Vagina (tissue), 2 donors: ENCODE data around the gene ZNF443. TPM values are rescaled to one million over a fixed set of nuclear protein-coding genes. Genes with fewer than 3 reads are reported as not detected.
"Not testable (repeated sequence)": the region's sequence is repeated elsewhere in the genome, so short reads cannot be mapped to it uniquely, and the experiment has no call there.

Source experiments
- DNase-seq, 2 donors: peaks; one replicate each; pipeline ENCODE4 v3.0.0-alpha.2; 2017; ENCODE audit errors: extremely low spot score in 2 of 2
- H3K27ac ChIP-seq: fragments of 200-600 bp; sonication (generic); one replicate; pipeline ENCODE4 v1.5.1; 2019
- H3K27me3 ChIP-seq: fragments of 200-600 bp; sonication (generic); one replicate; pipeline ENCODE4 v1.5.1; 2019
- H3K36me3 ChIP-seq, 2 donors: fragments of 200-600 bp; sonication (generic); one replicate each; pipeline ENCODE4 v1.5.1; 2017 to 2019
- H3K4me1 ChIP-seq: fragments of 200-600 bp; sonication (generic); one replicate; pipeline ENCODE4 v1.5.1; 2019
- H3K4me3 ChIP-seq, 2 donors: fragments of 200-600 bp; sonication (generic); 1 replicate in 1 of 2; 2 replicates in 1 of 2; pipeline ENCODE4 v1.5.1; 2016 to 2019
- H3K9me3 ChIP-seq: fragments of 200-600 bp; sonication (generic); one replicate; pipeline ENCODE4 v1.5.1; 2019
- CTCF ChIP-seq, 3 experiments: fragments of 450-650 bp in 2 of 3; fragments of 200-600 bp in 1 of 3; sonication (generic) in 1 of 3; IDR thresholded peaks; one replicate each; pipeline ENCODE4 v1.5.1; 2017 to 2019; ENCODE audit warnings: antibody characterized with exemption in 3 of 3, mild to moderate bottlenecking in 2 of 3, moderate library complexity in 2 of 3
- POLR2A ChIP-seq, 2 donors: fragments of 450-650 bp; IDR thresholded peaks; one replicate each; pipeline ENCODE4 v1.6.1; 2017; ENCODE audit warnings: antibody characterized with exemption in 2 of 2, mild to moderate bottlenecking in 2 of 2, moderate library complexity in 2 of 2
- POLR2AphosphoS5 ChIP-seq, 2 donors: sonication (generic); formaldehyde crosslinking; IDR thresholded peaks; one replicate each; pipeline ENCODE4 v1.9.0; 2017; ENCODE audit warnings: antibody characterized with exemption in 2 of 2, mild to moderate bottlenecking in 2 of 2, low read depth in 1 of 2; ENCODE audit not compliant: insufficient read depth in 1 of 2
- intact Hi-C: fragments of 100-400 bp; cut with DNase I; formaldehyde crosslinking; loops from one replicate; pipeline ENCODE4 v1.15.1; 2023
- total RNA-seq: library from RNA; depleted of rRNA; stranded (reverse); fragments of >200 nt; gene quantifications from one replicate; pipeline ENCODE4 v1.2.3, GENCODE V29; 2016

The ZNF443 gene
- total RNA-seq, 1 donor from 2014 or later: 5.9 TPM

GRCh38 chr19:12439686-12440540 lies 908 bp downstream of the ZNF443 start:
- peak overlapping the region; percentile 79 to 80 for H3K4me3 ChIP-seq
- intact Hi-C loops, DNase-seq, H3K36me3 ChIP-seq, H3K4me1 ChIP-seq, H3K9me3 ChIP-seq, H3K27me3 ChIP-seq: not testable (repeated sequence)
- peak overlapping the region; percentile 73 for H3K27ac ChIP-seq

- H3K4me3 ChIP-seq, H3K27me3 ChIP-seq, DNase-seq, H3K4me1 ChIP-seq, H3K9me3 ChIP-seq, H3K27ac ChIP-seq, intact Hi-C loops: not testable (repeated sequence)
- H3K36me3 ChIP-seq: peaks cover 0 to 20% of the 10 kb centered on the region in 2 donors
Measured at GRCh38 chr19:12430726-12431299, 10.0 kb downstream of the ZNF443 start.

GRCh38 chr19:12425888-12426274 lies 14.9 kb downstream of the ZNF443 start:
- peaks cover 0 to 7% of the 10 kb centered on the region in 2 donors for H3K36me3 ChIP-seq
- H3K4me3 ChIP-seq: no peak overlapping the region
- intact Hi-C loops: no loop called here
- TF ChIP-seq CTCF (IDR thresholded peaks at IDR 0.05): no peak
- no peak for TF ChIP-seq POLR2AphosphoS5 (IDR thresholded peaks at IDR 0.05; ENCODE audit: insufficient read depth in 1 of 2, low read depth in 1 of 2)
- no peak for TF ChIP-seq POLR2A (IDR thresholded peaks at IDR 0.05)
- H3K4me1 ChIP-seq: no peaks in the 10 kb centered on the region
- H3K9me3 ChIP-seq: no peaks in the 10 kb centered on the region
- no peak for DNase-seq
- no peak overlapping the region for H3K27ac ChIP-seq
- no peaks in the 10 kb centered on the region for H3K27me3 ChIP-seq

- no peak for DNase-seq
- Histone ChIP-seq H3K27me3 (no peaks in the 10 kb centered on the region), H3K4me1 (no peaks in the 10 kb centered on the region), H3K4me3 (no peak overlapping the region), H3K9me3 (no peaks in the 10 kb centered on the region), H3K36me3 (peaks cover 0 to 2% of the 10 kb centered on the region in 2 donors), H3K27ac (no peak overlapping the region)
- intact Hi-C loops: no loop called here
- TF ChIP-seq POLR2AphosphoS5 (IDR thresholded peaks at IDR 0.05; ENCODE audit: insufficient read depth in 1 of 2, low read depth in 1 of 2) (no peak), CTCF (IDR thresholded peaks at IDR 0.05) (no peak), POLR2A (IDR thresholded peaks at IDR 0.05) (no peak)
Measured at GRCh38 chr19:12425236-12425887, 15.5 kb downstream of the ZNF443 start.

- not testable (repeated sequence) for H3K4me1 ChIP-seq, H3K27me3 ChIP-seq, H3K9me3 ChIP-seq
Measured at GRCh38 chr19:12417273-12417672, 23.5 kb downstream of the ZNF443 start.

GRCh38 chr19:12411893-12412292 lies 28.9 kb downstream of the ZNF443 start:
- Histone ChIP-seq H3K4me1 (no peaks in the 10 kb centered on the region), H3K9me3 (no peaks in the 10 kb centered on the region), H3K27ac (no peak overlapping the region), H3K27me3 (no peaks in the 10 kb centered on the region), H3K36me3 (no peaks in the 10 kb centered on the region), H3K4me3 (no peak overlapping the region)
- TF ChIP-seq CTCF (IDR thresholded peaks at IDR 0.05) (no peak), POLR2AphosphoS5 (IDR thresholded peaks at IDR 0.05; ENCODE audit: insufficient read depth in 1 of 2, low read depth in 1 of 2) (no peak), POLR2A (IDR thresholded peaks at IDR 0.05) (no peak)
- intact Hi-C loops: no loop called here
- no peak for DNase-seq

More at GRCh38 chr19:12417273-12417672, 23.5 kb downstream of the ZNF443 start:
- H3K27ac ChIP-seq, intact Hi-C loops, H3K4me3 ChIP-seq, DNase-seq, H3K36me3 ChIP-seq: not testable (repeated sequence)
